GM21447 (cell line): ENCODE results near the gene ESR1.
A peak's percentile ranks its signal among the peaks of the same experiment; 100 is the strongest.
"Not testable (repeated sequence)": the region's sequence is repeated elsewhere in the genome, so short reads cannot be mapped to it uniquely, and the experiment has no call there.

Experiments used
- ATAC-seq: cut with Tn5 transposase; IDR thresholded peaks from one replicate; pipeline ENCODE4 v1.9.1; 2021; ENCODE audit not compliant: unreplicated experiment

The ESR1 gene

DNA sequence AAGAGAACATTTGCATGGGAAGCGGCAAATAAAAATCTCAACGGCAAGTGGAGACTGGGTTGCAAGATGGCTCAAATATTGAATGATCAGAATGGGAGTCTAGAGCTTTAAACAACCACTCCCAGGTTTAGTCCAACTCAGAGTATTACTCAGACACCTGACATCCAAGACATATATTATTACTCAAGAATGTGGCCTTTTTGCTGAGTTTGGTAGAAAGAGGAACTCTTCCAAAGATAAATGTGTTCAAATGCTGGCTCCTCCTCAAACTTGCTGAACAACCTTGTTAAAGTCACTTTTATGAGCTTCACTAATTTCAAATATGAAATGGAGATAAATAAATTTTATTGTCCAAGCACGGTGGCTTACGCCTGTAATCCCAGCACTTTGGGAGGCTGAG, 77.8 kb downstream of the ESR1 start:
- ATAC-seq, result no peak

GRCh38 chr6:151891524-151891923, 84.0 kb downstream of the ESR1 start:
- ATAC-seq, result no peak

DNA sequence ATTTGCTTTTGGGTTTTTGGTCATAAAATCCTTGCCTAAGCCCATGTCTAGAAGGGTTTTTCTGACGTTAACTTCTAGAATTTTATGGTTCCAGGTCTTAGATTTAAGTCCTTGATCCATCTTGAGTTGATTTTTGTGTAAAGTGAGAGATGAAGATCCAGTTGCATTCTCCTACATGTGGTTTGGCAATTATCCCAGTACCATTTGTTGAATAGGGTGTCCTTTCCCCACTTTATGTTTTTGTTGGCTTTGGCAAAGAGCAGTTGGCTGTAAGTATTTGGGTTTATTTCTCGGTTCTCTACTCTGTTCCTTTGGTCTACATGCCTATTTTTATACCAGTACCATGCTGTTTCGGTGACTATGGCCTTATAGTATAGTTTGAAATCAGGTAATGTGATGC, 86.9 kb downstream of the ESR1 start:
- not testable (repeated sequence) for ATAC-seq

DNA sequence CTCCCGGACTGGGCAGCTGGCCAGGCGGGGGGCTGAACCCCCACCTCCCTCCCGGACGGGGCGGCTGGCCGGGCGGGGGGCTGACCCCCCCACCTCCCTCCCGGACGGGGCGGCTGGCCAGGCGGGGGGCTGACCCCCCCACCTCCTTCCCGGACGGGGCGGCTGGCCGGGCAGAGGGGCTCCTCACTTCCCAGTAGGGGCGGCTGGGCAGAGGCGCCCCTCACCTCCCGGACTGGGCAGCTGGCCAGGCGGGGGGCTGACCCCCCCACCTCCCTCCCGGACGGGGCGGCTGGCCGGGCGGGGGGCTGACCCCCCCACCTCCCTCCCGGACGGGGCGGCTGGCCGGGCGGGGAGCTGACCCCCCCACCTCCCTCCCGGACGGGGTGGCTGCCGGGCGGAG, 91.7 kb downstream of the ESR1 start:
- ATAC-seq, result not testable (repeated sequence)

GRCh38 chr6:151899796-151900195, 92.3 kb downstream of the ESR1 start:
- ATAC-seq, result not testable (repeated sequence)

GRCh38 chr6:151900256-151900655, 92.8 kb downstream of the ESR1 start:
- no peak for ATAC-seq

DNA sequence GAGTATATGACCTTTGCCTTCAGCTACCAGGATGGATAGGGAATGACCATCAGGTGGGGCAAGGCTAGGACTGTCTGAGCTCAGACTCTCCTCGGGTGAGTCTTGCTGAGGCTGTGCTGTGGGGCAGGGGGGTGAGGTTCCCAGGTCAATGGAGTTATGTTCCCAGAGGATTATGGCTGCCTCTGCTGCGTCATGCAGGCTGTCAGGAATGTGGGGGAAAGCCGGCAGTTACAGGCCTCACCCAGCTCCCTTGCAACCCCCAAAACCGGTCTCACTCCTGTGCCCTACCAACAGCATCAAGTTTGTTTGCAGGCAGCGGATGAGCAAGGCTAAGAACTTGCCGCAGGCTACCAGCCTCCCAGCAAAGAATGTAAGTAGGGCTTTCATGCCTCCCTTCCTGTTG, 93.5 kb downstream of the ESR1 start:
- ATAC-seq, result no peak

- no peak for ATAC-seq
These were observed 97.1 kb downstream of the ESR1 start for GRCh38 chr6:151904631-151905030.

DNA sequence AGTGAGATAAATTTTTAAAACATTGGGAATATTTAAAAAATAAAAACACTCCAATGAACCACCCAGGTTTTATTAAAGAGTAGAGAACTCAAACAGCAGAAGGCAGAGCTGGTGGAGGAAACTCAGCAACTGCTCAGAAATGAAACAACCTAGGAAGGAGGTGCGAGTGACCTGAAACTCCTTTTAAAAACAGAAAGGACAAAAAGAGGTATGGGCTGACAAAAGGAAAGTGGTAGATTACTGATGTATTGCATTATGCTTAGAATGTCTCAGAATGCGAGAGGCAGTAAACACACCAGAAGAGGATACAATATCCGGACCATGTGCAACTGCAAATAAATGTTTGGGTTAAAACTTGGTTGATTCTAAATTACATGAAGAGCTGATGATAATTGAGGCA, 97.6 kb downstream of the ESR1 start:
- no peak for ATAC-seq

DNA sequence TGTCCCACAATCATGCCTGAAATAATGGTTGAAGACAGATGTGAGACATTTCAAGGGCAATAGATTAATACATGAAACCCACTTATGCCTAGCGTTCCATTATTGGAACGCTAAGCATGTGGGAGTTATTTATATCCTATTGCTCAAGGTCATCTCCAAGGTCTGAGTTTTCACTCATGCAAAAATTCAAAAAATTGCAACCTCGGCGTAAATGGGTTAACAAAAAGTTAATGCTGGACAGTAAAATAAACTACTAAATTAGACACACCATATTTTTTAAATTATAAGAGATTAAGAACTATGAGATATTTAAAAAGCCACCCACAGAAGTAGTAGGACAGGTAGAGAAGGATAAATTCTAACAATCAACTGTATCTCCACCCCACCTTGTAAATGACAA, 98.4 kb downstream of the ESR1 start:
- ATAC-seq, result no peak

DNA sequence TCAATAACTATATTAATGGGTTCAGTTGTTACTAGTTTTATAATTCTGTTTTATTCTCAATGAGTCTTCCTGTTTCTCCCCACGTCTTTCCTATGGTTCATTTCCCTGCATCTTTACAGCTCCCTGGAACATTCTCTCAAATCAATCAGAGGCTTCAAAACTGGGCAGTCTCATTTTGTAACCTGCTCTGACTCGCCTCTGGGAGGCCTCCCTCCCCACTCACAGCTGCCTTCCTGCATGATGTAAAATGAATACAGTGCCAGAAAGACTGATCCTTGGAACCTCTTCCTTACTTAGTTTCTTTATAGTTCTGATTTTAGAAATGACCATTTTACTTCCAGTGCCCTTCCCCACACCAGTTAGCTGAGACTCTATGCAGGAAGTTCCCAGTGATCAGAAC, 103.9 kb downstream of the ESR1 start:
- no peak for ATAC-seq

DNA sequence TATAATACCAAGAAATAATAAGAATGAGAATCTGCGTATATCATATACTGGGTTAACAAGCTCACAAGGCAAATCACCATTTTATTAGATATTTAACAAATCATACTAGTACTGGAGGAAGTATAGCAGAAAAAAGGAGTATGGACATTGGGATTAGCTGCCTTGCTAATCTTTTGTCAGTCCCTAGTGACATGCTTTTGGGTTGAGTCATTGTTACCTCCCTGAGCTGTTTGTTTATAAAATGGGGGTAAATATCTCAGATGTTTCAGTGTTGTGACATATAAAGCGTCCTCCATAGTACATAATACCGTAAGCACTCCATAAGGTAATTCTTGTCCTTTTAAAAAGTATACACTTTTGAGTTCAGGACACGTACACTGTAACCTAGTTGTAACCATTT, 107.0 kb downstream of the ESR1 start:
- ATAC-seq, result no peak

GRCh38 chr6:151916075-151916474, 108.6 kb downstream of the ESR1 start:
- no peak for ATAC-seq

GRCh38 chr6:151916680-151917164, 109.2 kb downstream of the ESR1 start:
- ATAC-seq, result no peak

DNA sequence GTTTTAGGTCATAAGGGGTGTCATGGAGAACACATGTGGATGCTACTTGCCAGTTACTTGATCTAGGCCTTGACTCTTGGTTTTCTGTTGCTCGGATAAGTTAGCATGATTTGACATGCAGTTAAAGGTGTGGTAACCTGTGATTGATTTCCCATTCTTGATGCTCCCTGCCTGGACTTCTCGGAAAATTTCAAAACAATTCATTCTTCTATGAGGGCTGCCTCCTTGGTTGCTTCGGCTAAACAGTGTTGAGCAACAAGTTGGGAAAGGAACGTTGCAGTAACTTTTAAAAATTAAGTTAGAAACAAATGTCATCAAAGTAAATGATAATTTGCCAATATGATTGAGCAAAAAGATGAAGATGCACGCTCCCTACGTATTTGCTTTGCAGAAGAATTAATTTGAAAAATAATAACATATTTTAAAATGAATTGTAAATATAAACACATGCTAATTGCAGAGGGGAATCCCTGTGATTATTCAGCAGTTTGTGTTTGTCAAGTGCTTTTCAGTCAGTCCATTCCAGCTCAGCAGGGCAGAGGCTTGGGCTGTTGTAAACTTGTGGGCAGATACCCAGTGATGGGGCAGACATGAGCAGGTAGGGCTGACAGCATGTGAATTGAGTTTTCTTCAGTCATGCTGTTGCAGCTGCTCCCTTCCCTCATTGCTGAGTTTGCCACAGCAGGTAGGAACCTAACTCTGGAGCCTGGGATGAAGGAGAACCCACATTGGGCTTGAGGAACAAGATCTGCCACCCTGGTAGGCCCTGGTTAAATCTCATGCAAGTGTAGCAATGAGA, 110.2 kb downstream of the ESR1 start:
- ATAC-seq, result no peak

- ATAC-seq, result no peak
These were observed 132.8 kb downstream of the ESR1 start for GRCh38 chr6:151940307-151940706.

- ATAC-seq, result peak; percentile 51
These were observed 140.7 kb downstream of the ESR1 start for GRCh38 chr6:151948002-151948743.

DNA sequence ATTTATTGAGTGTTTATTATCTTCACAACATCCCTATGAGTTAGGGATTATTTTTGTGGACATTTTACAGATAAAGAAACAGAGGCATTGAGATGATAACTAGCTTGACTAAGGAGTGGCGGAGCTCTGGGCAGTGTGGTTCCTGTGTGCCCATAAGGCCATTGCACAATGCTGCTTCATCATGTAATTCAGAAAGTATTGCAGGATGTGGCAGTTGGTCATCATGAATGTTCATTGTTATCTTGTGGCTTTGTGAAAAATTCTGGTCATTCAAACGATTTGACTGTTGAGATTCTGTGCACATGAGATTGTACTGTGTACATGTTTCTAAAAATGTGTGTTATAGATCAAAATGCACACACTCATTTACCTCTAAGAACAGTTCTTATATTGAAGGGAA, 150.8 kb downstream of the ESR1 start:
- no peak for ATAC-seq

DNA sequence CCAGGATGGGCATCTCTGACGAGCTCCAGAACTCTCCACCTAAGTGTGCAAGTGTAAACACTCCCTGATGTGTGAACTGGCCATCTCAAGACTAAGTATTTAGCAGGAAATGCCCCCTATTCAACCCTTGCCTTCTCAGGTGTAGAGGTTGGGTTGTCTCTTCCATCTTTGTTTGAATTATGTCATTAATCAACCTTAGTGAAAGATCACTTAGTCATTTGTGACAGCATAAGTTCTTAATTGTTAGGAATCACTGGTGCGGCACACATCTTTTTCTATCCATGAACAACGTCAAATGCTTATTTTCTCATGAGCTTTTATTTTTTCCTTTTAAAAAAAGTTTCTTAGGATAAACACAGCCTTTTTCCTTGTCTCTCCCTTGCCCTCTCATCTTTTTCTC, 151.6 kb downstream of the ESR1 start:
- no peak for ATAC-seq

DNA sequence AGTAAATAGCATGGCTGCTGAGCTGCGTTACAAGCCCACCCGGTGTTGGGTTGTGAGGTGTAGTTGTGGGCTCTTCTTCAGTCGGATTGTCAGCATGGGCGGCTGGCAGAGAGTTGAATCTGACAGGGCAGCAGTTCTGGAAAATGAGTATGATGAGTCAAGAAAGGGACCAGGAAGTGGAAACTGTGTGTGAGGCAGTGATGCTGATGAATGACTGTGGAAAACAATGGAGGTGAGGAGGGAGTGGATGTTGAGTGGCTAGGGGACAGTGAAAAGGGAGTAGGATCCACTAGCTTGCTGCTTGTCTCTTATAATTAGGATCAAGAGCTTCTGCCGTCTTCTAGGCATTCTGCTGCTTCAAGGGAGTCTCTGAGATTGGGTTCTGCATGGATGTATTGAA, 154.3 kb downstream of the ESR1 start:
- ATAC-seq, result no peak

DNA sequence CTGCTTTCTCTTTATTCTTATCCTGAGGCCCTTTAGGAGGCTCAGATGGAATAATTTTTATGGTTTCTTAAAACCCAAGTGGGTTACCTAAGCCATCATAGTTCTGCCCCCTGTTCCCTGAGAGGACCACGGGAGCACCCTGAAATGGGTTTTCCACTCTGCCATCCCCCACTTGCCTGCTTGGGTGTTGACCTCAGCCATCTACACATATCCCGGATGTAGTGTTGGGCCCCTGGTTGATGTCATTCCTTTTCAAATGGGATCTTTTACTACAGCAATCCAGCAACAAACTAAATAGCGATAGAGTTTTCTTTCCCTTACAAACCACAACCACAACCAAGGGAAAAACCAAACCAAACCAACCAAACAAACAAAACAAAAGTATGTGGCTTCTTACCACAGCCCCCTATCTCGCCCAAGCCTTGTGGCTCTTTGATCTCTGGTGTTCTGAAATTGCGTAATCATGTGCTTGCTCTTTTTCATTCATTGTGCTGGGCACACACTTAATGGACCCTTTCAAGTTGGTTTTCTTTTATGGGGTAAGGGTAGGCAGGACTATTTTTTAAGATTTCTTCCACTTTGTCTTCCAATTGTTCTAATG, 154.9 kb downstream of the ESR1 start:
- no peak for ATAC-seq

DNA sequence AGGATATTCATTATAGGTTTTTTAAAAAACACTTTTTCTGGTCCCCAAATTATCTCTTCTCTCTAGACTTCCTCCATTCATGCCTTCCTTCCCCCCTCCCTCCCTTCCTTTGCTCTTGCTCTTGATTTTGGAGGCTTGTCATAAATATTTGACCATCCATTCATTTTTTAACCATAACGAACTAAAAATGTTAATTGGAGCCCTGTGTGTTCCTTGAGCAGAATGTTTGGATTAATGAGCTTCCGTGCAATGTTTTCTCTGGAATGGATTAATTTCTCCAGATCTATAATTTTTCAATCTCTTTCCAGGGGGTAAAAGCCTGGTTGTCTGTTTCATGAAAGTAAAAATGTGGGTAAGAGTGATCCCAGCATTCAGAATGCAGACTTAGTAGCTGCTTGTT, 155.5 kb downstream of the ESR1 start:
- no peak for ATAC-seq
